CD8-positive, alpha-beta memory T cell (primary cell): ENCODE data around the gene GNPDA2. TPM values are rescaled to one million over a fixed set of nuclear protein-coding genes. Genes with fewer than 3 reads are reported as not detected.

ENCODE experiments used
- CTCF ChIA-PET: fragments of 350-600 bp; sonication (Branson Sonifier 250); formaldehyde crosslinking; loops from one replicate; lab custom pipeline; 2021; ENCODE audit warnings: antibody characterized with exemption; lab: Charles Lee
- POLR2A ChIA-PET: fragments of 350-600 bp; sonication (Branson Sonifier 250); formaldehyde crosslinking; loops from one replicate; lab custom pipeline; 2021; ENCODE audit warnings: antibody characterized with exemption; lab: Charles Lee
- DNase-seq, 5 donors: peaks; one replicate each; pipeline versions ENCODE4 v3.0.0 to v3.0.0-alpha.2; 2020 to 2022; ENCODE audit warnings: mixed read lengths in 1 of 5
- H3K27ac ChIP-seq: one replicate; pipeline ENCODE4 v1.7.0; 2013; ENCODE audit warnings: low read depth, mild to moderate bottlenecking, low read length, moderate library complexity
- H3K27me3 ChIP-seq: 2 replicates; pipeline ENCODE4 v1.7.0; 2013; ENCODE audit warnings: low read length, mild to moderate bottlenecking; ENCODE audit not compliant: insufficient read depth, poor library complexity, severe bottlenecking
- H3K36me3 ChIP-seq: 2 replicates; pipeline ENCODE4 v1.7.0; 2013; ENCODE audit warnings: mild to moderate bottlenecking, low read length, moderate library complexity; ENCODE audit not compliant: insufficient read depth
- H3K4me1 ChIP-seq: 2 replicates; pipeline ENCODE4 v1.7.0; 2013; ENCODE audit warnings: mild to moderate bottlenecking, low read length, moderate library complexity; ENCODE audit not compliant: insufficient read depth
- H3K4me3 ChIP-seq: 2 replicates; pipeline ENCODE4 v1.7.0; 2013; ENCODE audit warnings: mild to moderate bottlenecking, low read length
- H3K9me3 ChIP-seq: 2 replicates; pipeline ENCODE4 v1.7.0; 2013; ENCODE audit warnings: mild to moderate bottlenecking, low read length
- H3K27ac Mint-ChIP-seq, 8 donors: one replicate each; pipeline ENCODE4 v1.8.0; 2020 to 2021; ENCODE audit warnings: mixed read lengths in 8 of 8, mild to moderate bottlenecking in 6 of 8, inconsistent platforms in 3 of 8, moderate library complexity in 3 of 8
- H3K27me3 Mint-ChIP-seq, 2 donors: one replicate each; pipeline ENCODE4 v1.8.0; 2020 to 2021; ENCODE audit warnings: mixed read lengths in 2 of 2, mild to moderate bottlenecking in 1 of 2, moderate library complexity in 1 of 2
- H3K36me3 Mint-ChIP-seq, 3 donors: one replicate each; pipeline ENCODE4 v1.8.0; 2020 to 2021; ENCODE audit warnings: mixed read lengths in 3 of 3, inconsistent platforms in 1 of 3, mild to moderate bottlenecking in 1 of 3
- H3K4me1 Mint-ChIP-seq, 3 donors: one replicate each; pipeline ENCODE4 v1.8.0; 2020 to 2021; ENCODE audit warnings: mixed read lengths in 3 of 3, inconsistent platforms in 1 of 3, mild to moderate bottlenecking in 1 of 3
- H3K4me3 Mint-ChIP-seq, 7 donors: one replicate each; pipeline ENCODE4 v1.8.0; 2020 to 2021; ENCODE audit warnings: mixed read lengths in 7 of 7, mild to moderate bottlenecking in 6 of 7, moderate library complexity in 4 of 7, inconsistent platforms in 2 of 7
- H3K9me3 Mint-ChIP-seq, 5 donors: one replicate each; pipeline ENCODE4 v1.8.0; 2020 to 2022; ENCODE audit warnings: mixed read lengths in 5 of 5, mild to moderate bottlenecking in 3 of 5, moderate library complexity in 2 of 5, inconsistent platforms in 1 of 5
- polyA plus RNA-seq: library from polyadenylated mRNA; unstranded; fragments of 300-500 nt; fragmentation: Illumina TruSeq; gene quantifications from one replicate; pipeline ENCODE4 v1.2.3, GENCODE V29; 2021
- total RNA-seq, 2 experiments: library from RNA; stranded (reverse); gene quantifications; one replicate each; pipeline ENCODE4 v1.2.3, GENCODE V29; 2021

GNPDA2 gene
- total and polyA plus RNA-seq, 3 experiments from 2014 or later = 20.0 to 20.9 (median 20.4) TPM

DNA sequence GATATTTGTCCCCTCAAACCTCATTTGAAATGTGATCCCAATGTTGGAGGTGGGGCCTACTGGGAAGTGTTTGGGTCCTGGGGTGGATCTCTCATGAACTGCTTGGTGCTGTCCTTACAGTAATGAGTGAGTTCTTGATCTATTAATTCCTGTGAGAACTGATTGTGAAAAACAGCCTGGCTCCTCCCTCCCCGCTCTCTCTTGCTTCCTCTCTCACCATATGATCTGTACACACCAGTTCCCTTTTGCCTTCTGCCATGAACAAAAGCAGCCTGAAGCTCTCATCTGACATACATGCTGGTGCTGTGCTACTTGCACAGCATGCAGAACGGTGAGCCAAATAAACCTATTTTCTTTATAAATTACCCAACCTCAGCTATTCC is 63.7 kb downstream of the GNPDA2 start:
- Mint-ChIP-seq H3K9me3 (no peaks in the 10 kb centered on the region), H3K4me1 (no peaks in the 10 kb centered on the region), H3K36me3 (no peaks in the 10 kb centered on the region), H3K27me3 (peaks cover 4 to 23% of the 10 kb centered on the region in 2 donors), H3K4me3 (no peak overlapping the region), H3K27ac (no peak overlapping the region)
- H3K4me3 ChIP-seq = no peak overlapping the region
- no peaks in the 10 kb centered on the region for H3K27me3 ChIP-seq
- ChIA-PET POLR2A (no interaction called here), CTCF (no interaction called here)
- no peak for DNase-seq
- H3K27ac ChIP-seq = no peak overlapping the region
- H3K36me3 ChIP-seq = no peaks in the 10 kb centered on the region
- H3K4me1 ChIP-seq = no peaks in the 10 kb centered on the region
- H3K9me3 ChIP-seq = no peaks in the 10 kb centered on the region

DNA sequence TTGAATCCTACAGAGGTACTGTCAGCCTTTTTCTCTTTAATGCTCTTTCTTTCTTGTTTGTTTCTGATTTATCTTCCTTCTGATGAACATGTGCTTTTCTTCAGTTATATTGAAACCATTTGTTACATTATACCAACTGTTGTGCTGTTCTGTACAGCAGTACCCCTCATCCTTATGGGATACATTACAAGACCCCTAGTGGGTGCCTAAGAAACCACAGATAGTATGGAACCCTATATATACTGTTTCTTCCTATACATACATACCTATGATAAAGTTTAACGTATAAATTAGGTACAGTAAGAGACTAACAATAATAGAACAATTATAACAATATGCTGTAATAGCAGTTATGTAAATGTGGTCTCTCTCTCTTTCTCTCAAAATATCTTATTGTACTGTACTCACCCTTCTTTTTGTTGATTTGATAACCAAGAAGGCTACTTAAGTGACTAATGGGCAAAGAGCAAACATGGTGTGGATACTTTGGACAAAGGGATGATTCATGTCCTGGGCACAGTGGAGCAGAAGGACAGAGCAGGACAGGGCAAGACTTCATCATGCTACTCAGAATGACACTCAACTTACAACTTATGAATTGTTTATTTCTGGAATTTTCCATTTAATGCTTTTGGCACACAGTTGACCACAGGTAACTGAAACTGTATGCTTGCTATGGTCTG is 64.3 kb downstream of the GNPDA2 start:
- DNase-seq = no peak
- Histone ChIP-seq H3K27ac (no peak overlapping the region), H3K4me1 (no peaks in the 10 kb centered on the region), H3K27me3 (no peaks in the 10 kb centered on the region), H3K4me3 (no peak overlapping the region), H3K36me3 (no peaks in the 10 kb centered on the region), H3K9me3 (no peaks in the 10 kb centered on the region)
- H3K27ac Mint-ChIP-seq = no peak overlapping the region
- H3K27me3 Mint-ChIP-seq = peaks cover 4 to 23% of the 10 kb centered on the region in 2 donors
- no peaks in the 10 kb centered on the region for H3K9me3 Mint-ChIP-seq
- no peak overlapping the region for H3K4me3 Mint-ChIP-seq
- ChIA-PET CTCF (no interaction called here), POLR2A (no interaction called here)
- no peaks in the 10 kb centered on the region for H3K36me3 Mint-ChIP-seq
- no peaks in the 10 kb centered on the region for H3K4me1 Mint-ChIP-seq

DNA sequence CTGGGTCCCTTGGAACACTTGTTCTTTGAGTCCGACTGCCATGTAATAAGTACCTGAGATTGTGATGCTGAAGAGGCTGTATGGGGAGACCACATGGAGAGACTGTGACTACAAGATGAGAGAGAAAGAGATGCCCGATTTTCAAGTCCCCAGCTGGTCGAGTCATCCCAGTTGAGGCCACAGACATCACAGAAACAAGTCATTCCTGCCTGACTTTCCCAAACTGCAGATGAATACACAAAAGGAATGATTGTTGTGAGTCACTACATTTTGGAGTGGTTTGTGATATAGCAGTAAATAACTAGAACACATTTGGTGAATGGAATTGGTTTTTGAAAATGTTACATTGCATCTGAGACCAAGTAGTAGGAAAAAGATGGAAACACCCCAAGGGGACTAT is 66.0 kb downstream of the GNPDA2 start:
- Histone ChIP-seq H3K9me3 (no peaks in the 10 kb centered on the region), H3K4me1 (no peaks in the 10 kb centered on the region), H3K4me3 (no peak overlapping the region), H3K27me3 (no peaks in the 10 kb centered on the region), H3K36me3 (no peaks in the 10 kb centered on the region), H3K27ac (no peak overlapping the region)
- ChIA-PET CTCF (no interaction called here), POLR2A (no interaction called here)
- Mint-ChIP-seq H3K4me1 (no peaks in the 10 kb centered on the region), H3K27ac (no peak overlapping the region), H3K27me3 (peaks cover 7 to 25% of the 10 kb centered on the region in 2 donors), H3K9me3 (no peaks in the 10 kb centered on the region), H3K36me3 (no peaks in the 10 kb centered on the region), H3K4me3 (no peak overlapping the region)
- DNase-seq = no peak

DNA sequence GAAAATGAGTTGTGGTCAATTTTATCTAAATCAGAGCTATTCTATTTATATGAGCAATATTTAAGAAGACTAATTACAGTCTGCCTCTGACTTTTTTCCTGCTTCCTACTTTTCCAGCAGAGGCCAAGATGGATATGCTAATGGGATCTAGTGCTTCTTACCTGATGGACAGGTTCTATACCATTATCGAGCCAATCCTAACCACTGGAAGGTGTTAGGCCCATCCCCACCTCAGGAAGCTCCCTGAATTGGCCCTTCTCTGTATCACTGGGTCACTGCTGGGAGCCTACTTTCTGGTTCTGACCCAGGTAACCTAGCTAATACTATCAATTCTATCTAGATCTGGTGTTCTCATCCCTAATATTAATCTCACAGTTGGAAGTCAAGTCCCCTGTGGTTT is 74.4 kb downstream of the GNPDA2 start:
- no peak overlapping the region for H3K27ac ChIP-seq
- no peak for DNase-seq
- Mint-ChIP-seq H3K27me3 (peaks cover 6 to 14% of the 10 kb centered on the region in 2 donors), H3K9me3 (no peaks in the 10 kb centered on the region), H3K4me3 (no peak overlapping the region), H3K27ac (no peak overlapping the region), H3K4me1 (no peaks in the 10 kb centered on the region), H3K36me3 (no peaks in the 10 kb centered on the region)
- POLR2A ChIA-PET = no interaction called here
- H3K36me3 ChIP-seq = no peaks in the 10 kb centered on the region
- no peaks in the 10 kb centered on the region for H3K4me1 ChIP-seq
- H3K4me3 ChIP-seq = no peak overlapping the region
- no peaks in the 10 kb centered on the region for H3K9me3 ChIP-seq
- H3K27me3 ChIP-seq = no peaks in the 10 kb centered on the region
- CTCF ChIA-PET = no interaction called here

Other genes starting within 250 kb of the GNPDA2 start
- not detected for gene YIPF7, start 74.9 kb downstream of the GNPDA2 start, total RNA-seq
- gene YIPF7, start 74.9 kb downstream of the GNPDA2 start, polyA plus RNA-seq = not detected
- gene GUF1, start 48.1 kb downstream of the GNPDA2 start, total RNA-seq = 10 to 100 TPM; 41.3 to 43.0 TPM
- 8.7 TPM for gene GUF1, start 48.1 kb downstream of the GNPDA2 start, polyA plus RNA-seq